ENCODE results near the gene HSPG2.

The HSPG2 gene

DNA sequence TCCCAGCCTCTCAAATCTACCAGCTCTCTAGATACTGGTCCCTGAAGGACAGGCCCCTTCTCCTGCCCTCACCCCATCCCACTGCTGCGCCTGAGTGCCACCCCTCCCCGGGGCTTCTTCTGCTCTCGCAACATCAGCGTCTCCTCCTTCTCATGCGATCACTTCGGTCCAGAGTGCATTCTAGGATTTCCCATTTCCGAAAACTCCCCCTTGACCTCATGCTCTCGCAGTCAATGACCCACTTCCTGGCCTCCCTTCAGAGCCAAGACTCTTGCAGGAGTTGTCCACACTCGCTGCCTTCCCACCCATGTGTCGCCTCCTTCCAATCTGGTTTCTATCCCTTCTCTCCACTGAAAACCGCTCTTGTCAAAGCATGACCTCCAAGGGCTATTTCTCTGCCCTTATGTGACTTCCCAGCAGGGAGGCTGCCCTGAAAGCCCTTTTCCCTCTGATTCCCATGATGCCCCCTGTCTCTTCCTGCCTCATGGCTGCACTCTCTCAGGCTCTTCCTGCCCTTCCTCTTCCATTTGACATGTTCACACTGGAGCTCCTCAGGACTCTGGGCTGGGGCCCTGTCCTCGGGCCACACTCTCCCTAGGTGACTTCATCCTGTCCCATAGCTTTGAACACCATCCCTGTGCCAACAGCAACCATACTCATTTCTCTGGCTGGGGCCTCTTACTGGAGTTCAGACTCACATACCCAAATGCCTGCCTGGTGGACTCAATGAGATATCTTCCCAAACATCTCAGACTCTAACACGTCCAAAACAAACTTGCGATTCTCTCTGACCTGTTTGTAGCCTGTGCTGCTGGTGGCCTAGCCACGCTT is 79.1 kb downstream of the HSPG2 start:
- TF ChIP-seq, protein P1, sequence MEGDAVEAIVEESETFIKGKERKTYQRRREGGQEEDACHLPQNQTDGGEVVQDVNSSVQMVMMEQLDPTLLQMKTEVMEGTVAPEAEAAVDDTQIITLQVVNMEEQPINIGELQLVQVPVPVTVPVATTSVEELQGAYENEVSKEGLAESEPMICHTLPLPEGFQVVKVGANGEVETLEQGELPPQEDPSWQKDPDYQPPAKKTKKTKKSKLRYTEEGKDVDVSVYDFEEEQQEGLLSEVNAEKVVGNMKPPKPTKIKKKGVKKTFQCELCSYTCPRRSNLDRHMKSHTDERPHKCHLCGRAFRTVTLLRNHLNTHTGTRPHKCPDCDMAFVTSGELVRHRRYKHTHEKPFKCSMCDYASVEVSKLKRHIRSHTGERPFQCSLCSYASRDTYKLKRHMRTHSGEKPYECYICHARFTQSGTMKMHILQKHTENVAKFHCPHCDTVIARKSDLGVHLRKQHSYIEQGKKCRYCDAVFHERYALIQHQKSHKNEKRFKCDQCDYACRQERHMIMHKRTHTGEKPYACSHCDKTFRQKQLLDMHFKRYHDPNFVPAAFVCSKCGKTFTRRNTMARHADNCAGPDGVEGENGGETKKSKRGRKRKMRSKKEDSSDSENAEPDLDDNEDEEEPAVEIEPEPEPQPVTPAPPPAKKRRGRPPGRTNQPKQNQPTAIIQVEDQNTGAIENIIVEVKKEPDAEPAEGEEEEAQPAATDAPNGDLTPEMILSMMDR (IDR thresholded peaks at IDR 0.05; ENCODE audit: borderline replicate concordance, control extremely low read depth, extremely low read depth, insufficient read depth, missing control alignments), result no peak
- no peak for DNase-seq (ENCODE audit: low spot score)
- in situ Hi-C loops (cut with MboI; ENCODE audit: low sequenced_read_pairs, unreplicated experiment), result no loop called here

DNA sequence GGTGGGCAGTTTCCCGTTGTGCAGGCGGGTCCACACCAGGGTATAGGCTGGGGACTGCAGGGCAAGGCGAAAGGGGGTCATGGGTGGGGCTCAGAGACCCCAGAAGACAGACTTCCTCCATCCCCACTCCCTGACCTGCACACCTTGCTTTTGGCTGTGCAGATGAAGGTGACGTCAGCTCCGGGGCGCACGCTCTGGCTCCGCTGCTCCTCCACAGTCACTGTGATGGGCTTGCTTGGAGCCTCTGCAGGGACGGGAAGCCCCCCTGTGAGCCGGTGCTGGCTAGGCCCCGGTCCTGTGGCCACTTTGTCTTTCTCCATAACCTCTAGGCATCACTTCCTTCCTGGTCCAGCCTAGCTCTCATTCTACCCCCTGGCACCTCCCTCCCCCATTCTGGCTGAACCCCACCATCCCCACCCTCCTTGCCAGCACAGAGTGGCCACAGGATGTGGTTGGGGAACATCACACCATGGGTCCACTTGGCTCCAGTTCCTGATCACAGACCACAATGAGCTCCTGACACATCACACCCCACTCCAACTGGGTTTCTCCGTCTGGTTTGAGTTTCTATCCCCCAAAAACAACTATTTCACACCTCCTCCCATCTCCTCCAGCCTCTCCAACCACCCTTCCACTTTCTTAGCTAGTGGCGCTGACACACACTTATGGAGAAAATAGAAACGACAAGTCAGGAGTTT is 79.8 kb downstream of the HSPG2 start:
- in situ Hi-C loops (cut with MboI; ENCODE audit: low sequenced_read_pairs, unreplicated experiment), result no loop called here
- DNase-seq (ENCODE audit: low spot score), result no peak
- TF ChIP-seq, protein P1 (IDR thresholded peaks at IDR 0.05; ENCODE audit: borderline replicate concordance, control extremely low read depth, extremely low read depth, insufficient read depth, missing control alignments), result no peak

DNA sequence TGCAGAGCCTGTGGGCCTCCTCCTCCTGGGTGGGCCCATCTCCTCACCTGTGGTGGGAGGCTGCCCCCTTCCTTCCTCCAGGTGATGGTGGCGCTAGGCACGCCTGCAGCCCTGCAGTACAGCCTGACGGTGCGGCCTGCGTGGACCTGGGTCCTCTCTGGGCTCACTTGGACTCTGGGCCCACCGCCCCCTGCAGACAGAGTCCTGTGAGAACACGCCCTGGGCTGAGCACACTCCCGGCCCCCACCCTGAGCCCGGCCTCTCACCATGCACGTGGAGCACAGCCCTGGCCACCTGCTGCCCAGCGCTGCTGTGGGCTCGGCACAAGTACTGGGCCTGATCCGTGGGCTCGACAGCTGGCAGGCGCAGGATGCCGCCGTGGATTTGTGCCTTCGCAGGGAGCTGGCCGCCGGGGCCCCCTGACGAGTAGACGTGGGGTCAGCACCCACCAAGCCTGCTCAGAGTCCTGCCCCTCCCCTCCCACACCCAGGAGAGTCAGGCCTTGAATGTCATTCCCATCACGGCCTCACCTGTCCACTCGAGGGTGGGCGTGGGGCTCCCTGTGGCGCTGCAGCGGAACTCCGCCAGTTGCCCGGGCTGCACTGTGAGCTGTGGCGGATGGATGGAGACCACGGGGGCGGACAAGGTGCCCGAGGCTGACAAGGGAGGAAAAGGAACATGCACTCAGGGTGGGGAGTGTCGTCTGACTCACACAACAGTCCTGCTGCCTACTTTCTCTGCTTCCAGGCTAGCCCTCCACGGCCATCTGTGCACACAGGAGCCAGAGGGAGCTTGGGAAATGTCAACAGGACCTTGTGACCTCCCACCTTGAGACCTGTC is 81.6 kb downstream of the HSPG2 start:
- DNase-seq (ENCODE audit: low spot score), result no peak
- in situ Hi-C loops (cut with MboI; ENCODE audit: low sequenced_read_pairs, unreplicated experiment), result no loop called here

DNA sequence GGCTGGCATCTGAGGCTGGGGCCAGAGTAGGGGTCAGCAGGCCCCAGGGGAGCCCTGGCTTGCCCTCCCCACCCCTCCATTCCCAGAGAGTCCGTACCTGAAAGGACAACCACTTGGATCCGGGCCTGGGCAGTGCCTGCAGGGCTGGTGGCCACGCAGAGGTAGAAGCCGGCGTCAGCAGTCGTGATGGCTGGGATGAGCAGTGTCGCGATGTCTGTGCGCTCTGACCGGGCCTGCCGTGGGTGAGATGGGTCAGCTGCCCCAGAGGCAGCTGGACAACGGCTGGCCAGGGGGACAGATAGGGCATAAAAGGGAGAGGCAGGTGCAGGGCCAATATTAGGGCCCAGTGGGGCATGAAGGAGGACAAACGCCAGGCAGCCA is 82.4 kb downstream of the HSPG2 start:
- in situ Hi-C loops (cut with MboI; ENCODE audit: low sequenced_read_pairs, unreplicated experiment), result no loop called here
- no peak for DNase-seq (ENCODE audit: low spot score)
- TF ChIP-seq, protein P1 (IDR thresholded peaks at IDR 0.05; ENCODE audit: borderline replicate concordance, control extremely low read depth, extremely low read depth, insufficient read depth, missing control alignments), result no peak

More for the DNA sequence above, 81.6 kb downstream of the HSPG2 start:
- TF ChIP-seq, protein P1 (IDR thresholded peaks at IDR 0.05; ENCODE audit: borderline replicate concordance, control extremely low read depth, extremely low read depth, insufficient read depth, missing control alignments), result no peak

DNA sequence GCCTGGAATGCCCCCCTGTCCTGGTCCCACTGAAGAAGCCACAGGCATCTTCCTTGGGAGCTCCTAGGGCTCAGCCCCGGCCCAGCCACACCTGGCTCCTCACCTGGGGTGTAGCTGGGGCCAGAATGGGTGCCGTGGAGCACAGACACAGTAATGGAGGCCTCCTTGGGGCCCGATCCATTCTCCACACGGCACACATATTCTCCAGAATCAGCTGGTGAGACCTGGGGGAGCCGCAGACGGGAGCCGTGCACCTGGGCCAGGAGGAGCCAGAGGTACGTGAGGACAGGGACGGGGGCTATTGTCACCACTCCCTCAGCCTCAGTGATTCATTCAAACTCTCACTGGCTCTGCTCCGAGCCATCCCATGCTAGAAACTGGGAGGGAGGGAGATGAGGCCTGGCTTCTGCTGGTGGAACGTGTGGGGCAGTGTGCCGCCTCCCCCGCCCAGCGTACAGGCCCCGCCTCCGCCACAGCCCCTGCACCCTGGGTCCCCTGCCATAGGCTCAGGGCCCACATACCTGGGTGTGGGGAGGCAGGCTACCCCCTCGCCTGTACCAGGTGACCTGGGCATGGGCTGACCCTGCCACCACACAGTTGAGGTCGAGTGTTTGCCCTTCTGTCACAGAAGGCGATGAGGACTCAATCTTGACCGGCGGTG is 82.9 kb downstream of the HSPG2 start:
- in situ Hi-C loops (cut with MboI; ENCODE audit: low sequenced_read_pairs, unreplicated experiment), result no loop called here
- no peak for DNase-seq (ENCODE audit: low spot score)
- TF ChIP-seq, protein P1 (IDR thresholded peaks at IDR 0.05; ENCODE audit: borderline replicate concordance, control extremely low read depth, extremely low read depth, insufficient read depth, missing control alignments), result no peak

DNA sequence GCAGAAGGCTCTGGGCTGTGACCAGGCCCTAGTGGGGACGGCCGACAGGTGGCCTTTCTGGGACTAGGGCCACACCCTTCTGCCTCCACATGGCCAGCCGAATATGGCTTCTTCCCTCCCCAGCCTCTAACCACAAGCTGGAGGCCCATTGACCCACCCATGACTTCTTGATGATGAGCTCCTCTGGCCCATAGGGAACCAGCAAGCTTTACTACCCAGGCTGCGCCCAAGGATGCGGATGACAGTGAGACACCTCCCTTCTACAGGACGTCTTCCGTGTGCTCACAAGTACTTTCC is 84.0 kb downstream of the HSPG2 start:
- in situ Hi-C loops (cut with MboI; ENCODE audit: low sequenced_read_pairs, unreplicated experiment), result no loop called here
- TF ChIP-seq, protein P1 (IDR thresholded peaks at IDR 0.05; ENCODE audit: borderline replicate concordance, control extremely low read depth, extremely low read depth, insufficient read depth, missing control alignments), result no peak
- no peak for DNase-seq (ENCODE audit: low spot score)
